Suprapubic skin (tissue), 4 donors: Measurements from ENCODE around the gene KIAA0513. TPM values are rescaled to one million over a fixed set of nuclear protein-coding genes. Genes with fewer than 3 reads are reported as not detected.

Source experiments
- DNase-seq, 2 donors: peaks; one replicate each; pipeline ENCODE4 v3.0.0-alpha.2; 2019; ENCODE audit warnings: low spot score in 2 of 2
- H3K27ac ChIP-seq: fragments of 200-600 bp; sonication (generic); one replicate; pipeline ENCODE4 v1.5.1; 2019
- H3K27me3 ChIP-seq: fragments of 200-600 bp; sonication (generic); one replicate; pipeline ENCODE4 v1.5.1; 2019
- H3K36me3 ChIP-seq: fragments of 200-600 bp; sonication (generic); one replicate; pipeline ENCODE4 v1.5.1; 2019
- H3K4me1 ChIP-seq: fragments of 200-600 bp; sonication (generic); one replicate; pipeline ENCODE4 v1.5.1; 2019
- H3K4me3 ChIP-seq: fragments of 200-600 bp; sonication (generic); one replicate; pipeline ENCODE4 v1.5.1; 2019; ENCODE audit warnings: mild to moderate bottlenecking
- H3K9me3 ChIP-seq: fragments of 200-600 bp; sonication (generic); one replicate; pipeline ENCODE4 v1.5.1; 2019
- EP300 ChIP-seq: sonication (generic); formaldehyde crosslinking; IDR thresholded peaks from one replicate; pipeline ENCODE4 v1.6.1; 2017; ENCODE audit warnings: antibody characterized with exemption
- POLR2A ChIP-seq, 2 donors: fragments of 450-650 bp; IDR thresholded peaks; one replicate each; pipeline ENCODE4 v1.6.1; 2017; ENCODE audit warnings: antibody characterized with exemption in 2 of 2, mild to moderate bottlenecking in 2 of 2, moderate library complexity in 2 of 2
- POLR2AphosphoS5 ChIP-seq, 3 donors: sonication (generic); formaldehyde crosslinking; IDR thresholded peaks; one replicate each; pipeline ENCODE4 v1.6.1; 2017; ENCODE audit warnings: antibody characterized with exemption in 3 of 3
- WGBS: methylation state at CpG from one replicate; pipeline ENCODE4 v1.1.5; 2018; 5-methylcytosine and 5-hydroxymethylcytosine counted together
- total RNA-seq, 4 donors: library from RNA; depleted of rRNA; stranded (reverse); fragments of >200 nt; gene quantifications; one replicate each; pipeline ENCODE4 v1.1.0, GENCODE V29; 2016
- TF ChIP-seq, protein P1 (sequence below), 2 donors: fragments of 200-600 bp in 1 of 2; fragments of 450-650 bp in 1 of 2; sonication (generic) in 1 of 2; IDR thresholded peaks; one replicate each; pipeline ENCODE4 v1.5.1; 2016 to 2019; ENCODE audit warnings: antibody characterized with exemption in 2 of 2, mild to moderate bottlenecking in 1 of 2, moderate library complexity in 1 of 2

The KIAA0513 gene
- total RNA-seq, 4 donors from 2014 or later: 23.7 to 32.3 (median 26.6) TPM

- Histone ChIP-seq H3K27me3 (no peaks in the 10 kb centered on the region), H3K9me3 (no peaks in the 10 kb centered on the region), H3K4me1 (peaks cover 14% of the 10 kb centered on the region), H3K4me3 (no peak overlapping the region), H3K36me3 (no peaks in the 10 kb centered on the region), H3K27ac (no peak overlapping the region)
- no peak for DNase-seq
- TF ChIP-seq, protein P1, sequence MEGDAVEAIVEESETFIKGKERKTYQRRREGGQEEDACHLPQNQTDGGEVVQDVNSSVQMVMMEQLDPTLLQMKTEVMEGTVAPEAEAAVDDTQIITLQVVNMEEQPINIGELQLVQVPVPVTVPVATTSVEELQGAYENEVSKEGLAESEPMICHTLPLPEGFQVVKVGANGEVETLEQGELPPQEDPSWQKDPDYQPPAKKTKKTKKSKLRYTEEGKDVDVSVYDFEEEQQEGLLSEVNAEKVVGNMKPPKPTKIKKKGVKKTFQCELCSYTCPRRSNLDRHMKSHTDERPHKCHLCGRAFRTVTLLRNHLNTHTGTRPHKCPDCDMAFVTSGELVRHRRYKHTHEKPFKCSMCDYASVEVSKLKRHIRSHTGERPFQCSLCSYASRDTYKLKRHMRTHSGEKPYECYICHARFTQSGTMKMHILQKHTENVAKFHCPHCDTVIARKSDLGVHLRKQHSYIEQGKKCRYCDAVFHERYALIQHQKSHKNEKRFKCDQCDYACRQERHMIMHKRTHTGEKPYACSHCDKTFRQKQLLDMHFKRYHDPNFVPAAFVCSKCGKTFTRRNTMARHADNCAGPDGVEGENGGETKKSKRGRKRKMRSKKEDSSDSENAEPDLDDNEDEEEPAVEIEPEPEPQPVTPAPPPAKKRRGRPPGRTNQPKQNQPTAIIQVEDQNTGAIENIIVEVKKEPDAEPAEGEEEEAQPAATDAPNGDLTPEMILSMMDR (IDR thresholded peaks at IDR 0.05): no peak
- TF ChIP-seq EP300 (no peak), POLR2AphosphoS5 (IDR thresholded peaks at IDR 0.05) (no peak), POLR2A (IDR thresholded peaks at IDR 0.05) (no peak)
- WGBS: 69% methylated on average over 8 of the region's 8 CpGs
Observed at GRCh38 chr16:85017633-85018032, 10.0 kb upstream of the KIAA0513 start.

- 85% methylated on average over 18 of the region's 19 CpGs for WGBS
- Histone ChIP-seq H3K9me3 (no peaks in the 10 kb centered on the region), H3K4me3 (no peak overlapping the region), H3K36me3 (no peaks in the 10 kb centered on the region), H3K4me1 (peaks cover 14% of the 10 kb centered on the region), H3K27ac (no peak overlapping the region), H3K27me3 (no peaks in the 10 kb centered on the region)
- DNase-seq: no peak
- TF ChIP-seq POLR2A (IDR thresholded peaks at IDR 0.05): no peak
- no peak for TF ChIP-seq POLR2AphosphoS5 (IDR thresholded peaks at IDR 0.05)
- no peak for TF ChIP-seq EP300
- TF ChIP-seq, protein P1 (IDR thresholded peaks at IDR 0.05): no peak
Observed at GRCh38 chr16:85018529-85019236, 8.9 kb upstream of the KIAA0513 start.

DNA sequence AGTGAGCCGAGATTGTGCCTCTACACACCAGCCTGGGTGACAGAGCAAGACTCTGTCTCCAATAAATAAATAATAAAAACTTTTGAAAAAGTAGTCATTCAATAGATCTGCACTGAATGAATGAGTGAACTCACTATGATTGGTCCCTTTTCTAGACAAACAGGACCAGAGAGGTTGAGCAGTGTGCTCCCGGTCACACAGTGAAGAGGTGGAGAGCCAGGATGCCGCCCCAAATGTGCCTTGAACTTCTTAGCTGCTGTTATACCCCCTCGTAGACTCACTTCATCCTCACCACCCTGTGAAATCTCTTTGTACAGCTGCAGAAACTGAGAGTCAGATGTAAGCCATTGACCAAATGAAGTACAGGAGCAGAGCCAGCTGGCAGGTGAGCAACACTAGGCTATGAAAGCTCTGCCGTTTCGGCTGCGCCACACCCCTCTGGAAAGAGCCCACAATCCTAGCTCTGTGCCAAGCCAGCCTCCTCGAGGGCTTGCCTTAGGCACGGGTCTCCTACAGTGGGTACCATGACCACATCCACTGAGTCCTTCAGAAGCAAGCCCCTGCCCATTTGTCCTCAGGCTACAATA lies 7.8 kb upstream of the KIAA0513 start:
- no peaks in the 10 kb centered on the region for H3K36me3 ChIP-seq
- WGBS: 50% methylated on average over 5 of the region's 9 CpGs
- H3K4me3 ChIP-seq: no peak overlapping the region
- no peak overlapping the region for H3K27ac ChIP-seq
- no peaks in the 10 kb centered on the region for H3K27me3 ChIP-seq
- TF ChIP-seq, protein P1 (IDR thresholded peaks at IDR 0.05): no peak
- TF ChIP-seq POLR2AphosphoS5 (IDR thresholded peaks at IDR 0.05) (no peak), POLR2A (IDR thresholded peaks at IDR 0.05) (no peak), EP300 (no peak)
- H3K9me3 ChIP-seq: no peaks in the 10 kb centered on the region
- DNase-seq: no peak
- H3K4me1 ChIP-seq: peaks cover 14% of the 10 kb centered on the region

GRCh38 chr16:85025781-85026653 lies 1.6 kb upstream of the KIAA0513 start:
- DNase-seq: no peak
- H3K4me1 ChIP-seq: peaks cover 45% of the 10 kb centered on the region
- WGBS: 70% methylated on average over 8 of the region's 8 CpGs

More at GRCh38 chr16:85025781-85026653, 1.6 kb upstream of the KIAA0513 start:
- Histone ChIP-seq H3K9me3 (no peaks in the 10 kb centered on the region), H3K36me3 (no peaks in the 10 kb centered on the region), H3K27ac (no peak overlapping the region), H3K4me3 (peak overlapping the region; percentile 76), H3K27me3 (no peaks in the 10 kb centered on the region)
- TF ChIP-seq POLR2A (IDR thresholded peaks at IDR 0.05) (no peak), POLR2AphosphoS5 (IDR thresholded peaks at IDR 0.05) (no peak), EP300 (no peak)
- TF ChIP-seq, protein P1 (IDR thresholded peaks at IDR 0.05): no peak
